Spinal cord (tissue), 10 donors: Measurements from ENCODE around the gene ERMAP. TPM values are rescaled to one million over a fixed set of nuclear protein-coding genes. Genes with fewer than 3 reads are reported as not detected.

Source experiments
- DNase-seq, 6 donors: peaks; one replicate each; pipeline versions ENCODE4 v3.0.0 to v3.0.0-alpha.2; 2013 to 2015; ENCODE audit warnings: low spot score in 6 of 6, low read depth in 4 of 6
- H3K27ac ChIP-seq: one replicate; pipeline ENCODE4 v1.5.1; 2013; ENCODE audit warnings: low read depth, low read length, control low read depth
- H3K27me3 ChIP-seq: one replicate; pipeline ENCODE4 v1.6.1; 2013; ENCODE audit warnings: low read length; ENCODE audit not compliant: control insufficient read depth, insufficient read depth
- H3K36me3 ChIP-seq: one replicate; pipeline ENCODE4 v1.6.1; 2013; ENCODE audit warnings: low read length; ENCODE audit not compliant: control insufficient read depth, insufficient read depth
- H3K4me1 ChIP-seq: one replicate; pipeline ENCODE4 v1.6.1; 2013; ENCODE audit warnings: low read length; ENCODE audit not compliant: control insufficient read depth, insufficient read depth
- H3K4me3 ChIP-seq: one replicate; pipeline ENCODE4 v1.5.1; 2013; ENCODE audit warnings: low read depth, low read length, control low read depth
- H3K9me3 ChIP-seq: one replicate; pipeline ENCODE4 v1.6.1; 2013; ENCODE audit warnings: low read length; ENCODE audit not compliant: control insufficient read depth, insufficient read depth
- WGBS: methylation state at CpG from one replicate; pipeline ENCODE4 v1.1.5; 2013; ENCODE audit warnings: missing lambda C conversion rate; ENCODE audit not compliant: insufficient coverage; 5-methylcytosine and 5-hydroxymethylcytosine counted together
- polyA plus RNA-seq, 2 donors: library from polyadenylated mRNA; unstranded; fragments of 120-200 nt; gene quantifications; one replicate each; pipeline ENCODE4 v1.2.1, GENCODE V29; 2013; ENCODE audit not compliant: insufficient read length in 2 of 2
- total RNA-seq, 2 donors: library from RNA; depleted of rRNA in 1 of 2; stranded (reverse); fragments of 120-200 nt in 1 of 2; fragments of >200 nt in 1 of 2; gene quantifications; one replicate each; pipeline versions ENCODE4 v1.2.3 to v1.2.4, GENCODE V29; 2013 to 2014
- donor health status: healthy.

ERMAP gene
- total and polyA plus RNA-seq, 4 donors = 10.1 to 14.9 (median 10.8) TPM

DNA sequence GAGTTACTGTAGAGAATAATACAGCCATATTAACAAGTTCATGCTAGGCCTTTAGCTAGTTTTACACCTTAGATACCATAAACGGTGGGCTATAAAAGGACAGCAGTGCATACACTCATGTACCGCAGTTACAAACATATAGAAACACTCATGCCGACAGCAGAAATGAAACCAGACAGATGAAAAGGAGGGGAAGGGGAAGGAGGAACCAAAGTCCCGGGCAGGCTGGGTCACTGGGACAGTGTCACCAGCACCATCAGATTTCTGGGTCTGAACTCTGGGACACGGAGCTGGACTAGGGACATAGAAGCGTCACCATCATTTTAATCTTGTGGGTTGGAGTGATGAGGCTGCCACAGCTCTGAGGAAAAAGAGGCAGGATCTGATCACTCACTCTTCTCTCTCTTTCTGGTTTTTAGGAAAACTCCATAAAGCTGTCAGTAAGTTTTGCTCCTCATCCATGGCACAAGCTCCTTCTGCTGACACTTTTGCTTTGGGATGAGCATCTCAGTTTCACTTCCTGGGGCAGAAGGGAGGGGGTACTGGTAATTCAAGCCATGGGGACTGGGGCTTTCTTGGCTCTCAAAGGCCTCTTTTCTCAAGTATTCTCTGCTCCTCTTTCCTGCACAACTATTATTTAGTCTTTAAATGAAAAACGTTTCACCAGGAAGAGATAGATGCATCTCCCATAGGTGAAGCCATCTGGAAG is 21.7 kb downstream of the ERMAP start:
- peaks cover 7% of the 10 kb centered on the region for H3K36me3 ChIP-seq
- H3K27ac ChIP-seq = no peak overlapping the region
- no peaks in the 10 kb centered on the region for H3K4me1 ChIP-seq
- H3K4me3 ChIP-seq = no peak overlapping the region
- no peaks in the 10 kb centered on the region for H3K9me3 ChIP-seq
- no peaks in the 10 kb centered on the region for H3K27me3 ChIP-seq
- 67% methylated on average over 1 of the region's 7 CpGs for WGBS
- no peak for DNase-seq

DNA sequence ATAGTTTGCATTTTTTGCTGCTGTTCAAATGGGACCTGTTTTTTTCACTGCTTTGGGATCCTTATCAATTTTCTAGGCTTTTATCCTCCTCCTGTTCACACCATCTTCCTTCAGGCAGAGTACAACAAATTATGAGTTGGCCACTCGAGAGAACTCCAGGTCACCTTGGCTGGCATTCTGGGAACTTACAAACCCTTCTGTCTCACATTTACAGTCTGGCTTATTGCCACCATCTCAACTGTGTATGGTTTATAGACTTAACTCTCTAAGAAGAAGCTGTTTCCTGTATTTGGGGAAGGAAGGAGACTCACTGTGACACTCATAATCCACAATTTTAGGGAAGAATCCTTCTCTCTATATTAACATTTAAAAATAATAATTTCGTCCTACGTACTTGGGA is 24.1 kb downstream of the ERMAP start:
- peaks cover 3% of the 10 kb centered on the region for H3K4me1 ChIP-seq
- H3K9me3 ChIP-seq = no peaks in the 10 kb centered on the region
- H3K36me3 ChIP-seq = peaks cover 7% of the 10 kb centered on the region
- H3K27ac ChIP-seq = no peak overlapping the region
- H3K27me3 ChIP-seq = no peaks in the 10 kb centered on the region
- H3K4me3 ChIP-seq = no peak overlapping the region
- no CpG with 5 or more reads among the region's 3 CpGs for WGBS
- DNase-seq = no peak

DNA sequence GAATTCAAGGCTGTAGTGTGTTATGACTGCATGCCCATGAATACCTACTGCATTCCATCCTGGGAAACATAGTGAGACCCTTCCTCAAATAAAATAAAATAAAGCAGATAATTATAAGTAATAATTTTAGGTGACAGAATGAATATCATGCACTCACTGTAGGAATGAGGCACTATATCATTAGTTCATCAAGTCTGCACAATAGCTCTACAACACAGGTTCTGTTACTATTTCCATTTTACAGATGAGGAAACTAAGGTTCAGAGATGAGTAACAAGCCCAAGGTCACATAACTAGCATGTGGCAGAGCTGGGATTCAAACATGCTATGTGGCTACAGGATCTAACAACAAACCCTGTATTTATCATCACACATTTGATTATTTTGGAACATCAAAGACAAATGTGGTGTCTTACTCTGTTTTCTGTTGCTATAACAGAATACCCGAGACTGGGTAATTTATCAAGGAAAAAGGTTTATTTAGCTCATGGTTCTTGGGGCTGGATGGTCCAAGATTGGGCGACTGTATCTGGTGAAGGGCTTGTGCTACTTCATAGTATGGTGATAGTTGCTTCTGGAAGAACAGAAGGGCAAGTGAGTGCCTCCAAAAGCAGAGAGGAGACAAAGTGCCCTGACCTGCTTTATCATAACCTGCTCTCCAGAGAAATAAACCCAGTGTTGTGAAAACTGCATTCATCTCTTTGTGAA is 24.7 kb downstream of the ERMAP start:
- Histone ChIP-seq H3K27me3 (no peaks in the 10 kb centered on the region), H3K36me3 (peaks cover 7% of the 10 kb centered on the region), H3K4me3 (no peak overlapping the region), H3K4me1 (peaks cover 6% of the 10 kb centered on the region), H3K9me3 (no peaks in the 10 kb centered on the region), H3K27ac (no peak overlapping the region)
- 86% methylated on average over 1 of the region's 2 CpGs for WGBS
- no peak for DNase-seq

GRCh38 chr1:42844592-42845140 is 27.7 kb downstream of the ERMAP start:
- H3K4me1 ChIP-seq = peaks cover 13% of the 10 kb centered on the region
- H3K27ac ChIP-seq = peak overlapping the region; percentile 2
- H3K9me3 ChIP-seq = no peaks in the 10 kb centered on the region
- no peaks in the 10 kb centered on the region for H3K27me3 ChIP-seq
- DNase-seq = no peak
- no peak overlapping the region for H3K4me3 ChIP-seq
- 61% methylated on average over 2 of the region's 4 CpGs for WGBS
- peaks cover 8% of the 10 kb centered on the region for H3K36me3 ChIP-seq

- H3K4me3 ChIP-seq = no peak overlapping the region
- peaks cover 13% of the 10 kb centered on the region for H3K4me1 ChIP-seq
- no CpG with 5 or more reads among the region's 1 CpG for WGBS
- DNase-seq = no peak
- H3K27ac ChIP-seq = no peak overlapping the region
- H3K27me3 ChIP-seq = no peaks in the 10 kb centered on the region
- no peaks in the 10 kb centered on the region for H3K9me3 ChIP-seq
- H3K36me3 ChIP-seq = peaks cover 12% of the 10 kb centered on the region
These were observed 28.3 kb downstream of the ERMAP start for GRCh38 chr1:42845193-42845592.

DNA sequence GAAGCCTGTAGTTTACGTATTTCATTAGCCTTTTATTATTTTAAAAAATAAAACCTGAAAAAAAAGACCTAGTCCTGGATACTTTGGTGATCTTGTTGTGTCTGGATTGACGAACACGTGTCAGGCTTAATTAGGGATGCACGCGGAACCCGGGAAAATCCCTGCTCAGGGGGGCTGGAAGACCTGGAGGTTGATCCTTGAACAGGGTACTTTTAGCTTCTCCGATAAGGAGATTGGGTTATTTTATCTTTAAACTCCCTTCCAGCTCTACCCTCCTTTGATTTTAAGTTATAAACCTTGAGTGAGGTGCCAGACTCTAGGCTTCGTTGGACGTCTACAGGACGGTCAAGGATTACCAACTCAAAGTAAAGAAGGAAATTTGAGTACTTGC is 28.9 kb downstream of the ERMAP start:
- no peak overlapping the region for H3K27ac ChIP-seq
- 0% methylated on average over 4 of the region's 10 CpGs for WGBS
- H3K36me3 ChIP-seq = peaks cover 14% of the 10 kb centered on the region
- DNase-seq = no peak
- H3K27me3 ChIP-seq = no peaks in the 10 kb centered on the region
- peaks cover 13% of the 10 kb centered on the region for H3K4me1 ChIP-seq
- H3K4me3 ChIP-seq = peak overlapping the region; percentile 88
- H3K9me3 ChIP-seq = no peaks in the 10 kb centered on the region

- DNase-seq = peak; percentile 87 to 99 (median 94)
- H3K36me3 ChIP-seq = peaks cover 20% of the 10 kb centered on the region
- H3K4me1 ChIP-seq = peaks cover 13% of the 10 kb centered on the region
- WGBS = under 1% methylated on average over 50 of the region's 50 CpGs
- H3K4me3 ChIP-seq = peak within 1 kb of the TSS; percentile 88
- no peaks in the 10 kb centered on the region for H3K9me3 ChIP-seq
- H3K27me3 ChIP-seq = no peaks in the 10 kb centered on the region
- peak within 1 kb of the TSS; percentile 60 for H3K27ac ChIP-seq
These were observed 29.6 kb downstream of the ERMAP start, which contains the start of gene ZNF691 for GRCh38 chr1:42846257-42847110. Gene ZNF691, plus strand, starts transcription at chr1:42846613. Its CDS starts 3,046 bp downstream, at chr1:42849659.

GRCh38 chr1:42847111-42847595 is 30.2 kb downstream of the ERMAP start:
- Histone ChIP-seq H3K27ac (no peak overlapping the region), H3K27me3 (no peaks in the 10 kb centered on the region), H3K36me3 (peaks cover 27% of the 10 kb centered on the region), H3K4me3 (peak overlapping the region; percentile 88), H3K4me1 (peaks cover 13% of the 10 kb centered on the region), H3K9me3 (no peaks in the 10 kb centered on the region)
- 8% methylated on average over 5 of the region's 6 CpGs for whole genome bisulfite sequencing
- peak in 1 of 6 donors; percentile 2 for DNase-seq
